ENCODE measurements around the gene THY1.

Gene THY1

DNA sequence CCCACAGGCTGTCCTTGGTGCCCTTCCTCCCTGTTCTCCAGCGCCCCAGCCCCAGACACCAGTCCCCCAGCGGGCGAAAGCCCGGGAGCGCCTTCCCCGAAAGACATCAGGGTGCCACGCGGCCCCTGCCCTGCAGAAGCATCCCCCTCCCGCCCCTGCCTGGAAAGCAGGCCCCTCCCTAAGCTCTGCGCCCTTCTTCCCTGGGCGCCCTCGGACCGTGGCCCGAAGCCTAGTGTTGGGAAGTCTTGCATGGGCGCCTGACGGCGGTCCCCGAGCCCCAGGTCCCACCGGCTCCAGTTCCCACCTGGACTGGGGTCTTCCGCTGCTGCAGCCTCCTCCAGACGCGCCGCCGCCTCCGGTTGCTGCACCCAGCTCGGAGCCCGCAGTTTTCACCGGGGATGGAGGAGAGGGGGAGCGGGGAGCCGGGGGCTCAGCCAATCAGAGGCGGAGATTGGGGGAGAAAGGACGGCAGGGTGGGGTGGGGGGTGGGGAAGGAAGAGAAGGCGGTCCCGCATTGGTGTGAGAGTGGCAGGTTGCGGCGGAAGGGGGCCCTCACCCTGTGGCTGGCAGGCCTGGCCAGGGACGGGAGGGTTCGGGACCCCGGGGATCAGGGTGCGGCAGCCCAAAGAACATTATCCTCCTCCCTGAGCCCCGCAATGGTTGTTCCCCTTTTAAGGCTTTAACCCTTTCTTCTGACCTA is at the start of gene THY1:
Gene THY1, minus strand, starts transcription at position 364 of the 700 bp plus-strand sequence. CDS start 2,267 bp downstream, outside the sequence.
- Histone ChIP-seq H3K9me3 (replicated peaks; ENCODE audit: insufficient read depth, low read length) (no peaks in the 10 kb centered on the region), H3F3A (ENCODE audit: insufficient read depth, low read length) (no peaks in the 10 kb centered on the region), H3K79me2 (ENCODE audit: low read length) (no peaks in the 10 kb centered on the region), H3K36me3 (replicated peaks; ENCODE audit: insufficient read depth, low read length) (no peaks in the 10 kb centered on the region), H4K20me1 (ENCODE audit: insufficient read depth, low read length) (no peaks in the 10 kb centered on the region), H3K27ac (ENCODE audit: low read length) (no peak within 1 kb of the TSS), H3K4me3 (ENCODE audit: low read length) (no peak within 1 kb of the TSS), H3K9ac (ENCODE audit: low read length) (no peak within 1 kb of the TSS), H3K4me2 (ENCODE audit: low read depth, low read length) (no peak within 1 kb of the TSS), H3K4me1 (ENCODE audit: low read length) (no peaks in the 10 kb centered on the region), H3K9me2 (replicated peaks; ENCODE audit: insufficient read depth, low read length) (no peaks in the 10 kb centered on the region), H3K27me3 (replicated peaks; ENCODE audit: insufficient read depth, low read length) (peaks cover 34% of the 10 kb centered on the region), H2AFZ (ENCODE audit: low read length) (no peak within 1 kb of the TSS)
- TF ChIP-seq EZH2phosphoT487 (IDR thresholded peaks at IDR 0.05; ENCODE audit: low read length), result no peak
- TF ChIP-seq, protein P1, sequence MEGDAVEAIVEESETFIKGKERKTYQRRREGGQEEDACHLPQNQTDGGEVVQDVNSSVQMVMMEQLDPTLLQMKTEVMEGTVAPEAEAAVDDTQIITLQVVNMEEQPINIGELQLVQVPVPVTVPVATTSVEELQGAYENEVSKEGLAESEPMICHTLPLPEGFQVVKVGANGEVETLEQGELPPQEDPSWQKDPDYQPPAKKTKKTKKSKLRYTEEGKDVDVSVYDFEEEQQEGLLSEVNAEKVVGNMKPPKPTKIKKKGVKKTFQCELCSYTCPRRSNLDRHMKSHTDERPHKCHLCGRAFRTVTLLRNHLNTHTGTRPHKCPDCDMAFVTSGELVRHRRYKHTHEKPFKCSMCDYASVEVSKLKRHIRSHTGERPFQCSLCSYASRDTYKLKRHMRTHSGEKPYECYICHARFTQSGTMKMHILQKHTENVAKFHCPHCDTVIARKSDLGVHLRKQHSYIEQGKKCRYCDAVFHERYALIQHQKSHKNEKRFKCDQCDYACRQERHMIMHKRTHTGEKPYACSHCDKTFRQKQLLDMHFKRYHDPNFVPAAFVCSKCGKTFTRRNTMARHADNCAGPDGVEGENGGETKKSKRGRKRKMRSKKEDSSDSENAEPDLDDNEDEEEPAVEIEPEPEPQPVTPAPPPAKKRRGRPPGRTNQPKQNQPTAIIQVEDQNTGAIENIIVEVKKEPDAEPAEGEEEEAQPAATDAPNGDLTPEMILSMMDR (IDR thresholded peaks at IDR 0.05; ENCODE audit: low read length), result no peak
- TF ChIP-seq EZH2 (optimal IDR thresholded peaks at IDR 0.05; ENCODE audit: low read depth, low read length), result no peak
- DNase-seq, result no peak

GRCh38 chr11:119472186-119472855 is 49.3 kb upstream of the THY1 start:
- no peak for TF ChIP-seq EZH2phosphoT487 (IDR thresholded peaks at IDR 0.05; ENCODE audit: low read length)
- no peaks in the 10 kb centered on the region for H3K79me2 ChIP-seq (ENCODE audit: low read length)
- DNase-seq, result no peak
- H3F3A ChIP-seq (ENCODE audit: insufficient read depth, low read length), result no peaks in the 10 kb centered on the region
- no peak overlapping the region for H3K27ac ChIP-seq (ENCODE audit: low read length)
- H3K9me3 ChIP-seq (replicated peaks; ENCODE audit: insufficient read depth, low read length), result no peaks in the 10 kb centered on the region
- H3K4me2 ChIP-seq (ENCODE audit: low read depth, low read length), result no peak overlapping the region
- no peaks in the 10 kb centered on the region for H4K20me1 ChIP-seq (ENCODE audit: insufficient read depth, low read length)
- H2AFZ ChIP-seq (ENCODE audit: low read length), result no peak overlapping the region
- no peaks in the 10 kb centered on the region for H3K9me2 ChIP-seq (replicated peaks; ENCODE audit: insufficient read depth, low read length)
- no peak overlapping the region for H3K9ac ChIP-seq (ENCODE audit: low read length)
- no peaks in the 10 kb centered on the region for H3K27me3 ChIP-seq (replicated peaks; ENCODE audit: insufficient read depth, low read length)
- H3K4me3 ChIP-seq (ENCODE audit: low read length), result no peak overlapping the region
- H3K36me3 ChIP-seq (replicated peaks; ENCODE audit: insufficient read depth, low read length), result no peaks in the 10 kb centered on the region
- no peaks in the 10 kb centered on the region for H3K4me1 ChIP-seq (ENCODE audit: low read length)

DNA sequence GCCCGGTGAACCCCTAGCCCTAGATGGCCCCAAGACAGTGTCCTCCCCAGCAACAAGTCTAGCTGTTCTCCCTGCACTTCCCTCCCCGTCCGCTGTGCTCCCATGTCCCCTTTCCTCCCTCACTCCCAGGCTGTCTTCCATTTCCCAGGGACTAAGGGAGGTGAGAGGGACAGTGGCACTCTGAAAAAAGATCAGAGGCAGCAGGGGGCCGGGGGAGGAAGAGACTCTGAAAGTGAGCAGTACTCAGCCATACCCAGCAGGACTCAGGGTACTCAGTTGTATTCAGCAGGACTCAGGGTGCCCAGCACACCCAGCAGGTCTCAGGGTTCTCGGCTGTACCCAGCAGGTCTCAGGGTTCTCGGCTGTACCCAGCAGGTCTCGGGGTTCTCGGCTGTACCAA is 48.4 kb upstream of the THY1 start:
- no peak for DNase-seq
- Histone ChIP-seq H3F3A (ENCODE audit: insufficient read depth, low read length) (no peaks in the 10 kb centered on the region), H3K27me3 (replicated peaks; ENCODE audit: insufficient read depth, low read length) (no peaks in the 10 kb centered on the region), H3K9ac (ENCODE audit: low read length) (no peak overlapping the region), H3K36me3 (replicated peaks; ENCODE audit: insufficient read depth, low read length) (no peaks in the 10 kb centered on the region), H3K4me2 (ENCODE audit: low read depth, low read length) (no peak overlapping the region), H3K79me2 (ENCODE audit: low read length) (no peaks in the 10 kb centered on the region), H3K27ac (ENCODE audit: low read length) (no peak overlapping the region), H2AFZ (ENCODE audit: low read length) (no peak overlapping the region), H3K4me3 (ENCODE audit: low read length) (no peak overlapping the region), H3K9me3 (replicated peaks; ENCODE audit: insufficient read depth, low read length) (no peaks in the 10 kb centered on the region), H3K4me1 (ENCODE audit: low read length) (no peaks in the 10 kb centered on the region), H4K20me1 (ENCODE audit: insufficient read depth, low read length) (no peaks in the 10 kb centered on the region), H3K9me2 (replicated peaks; ENCODE audit: insufficient read depth, low read length) (no peaks in the 10 kb centered on the region)
- TF ChIP-seq EZH2phosphoT487 (IDR thresholded peaks at IDR 0.05; ENCODE audit: low read length), result no peak
- TF ChIP-seq EZH2 (optimal IDR thresholded peaks at IDR 0.05; ENCODE audit: low read depth, low read length), result no peak
- TF ChIP-seq, protein P1 (IDR thresholded peaks at IDR 0.05; ENCODE audit: low read length), result no peak

Data from MM.1S (cell line).